ENCODE data around the gene PRSS2. TPM values are rescaled to one million over a fixed set of nuclear protein-coding genes. Genes with fewer than 3 reads are reported as not detected.

The PRSS2 gene
- total and polyA plus RNA-seq, 5 donors: 0.16 to 4.0 TPM; not detected in 3

DNA sequence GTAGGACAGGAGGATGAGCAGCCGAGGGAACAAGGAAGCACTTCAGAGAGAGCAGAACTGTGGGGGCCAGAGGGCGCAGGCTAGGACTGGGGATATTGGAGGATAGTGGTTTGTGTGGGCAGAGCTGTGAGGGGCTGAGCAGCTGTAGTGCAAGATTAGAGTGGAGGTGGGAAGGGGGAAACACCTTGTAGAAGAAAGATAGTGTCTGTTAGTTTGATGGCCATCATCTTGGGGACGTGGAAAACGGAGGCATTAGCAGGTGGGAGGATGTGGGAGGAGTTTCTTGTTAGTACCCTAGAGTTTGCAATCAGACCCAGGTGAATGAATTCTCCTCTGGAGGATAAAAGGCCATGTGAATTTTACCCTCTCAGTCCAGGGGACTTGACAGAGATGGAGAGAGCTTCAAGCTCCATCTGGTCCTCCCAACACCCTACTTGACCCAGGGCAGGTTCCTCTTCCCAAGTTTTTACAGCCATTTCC lies 34.0 kb downstream of the PRSS2 start:
- H3K4me3 ChIP-seq (ENCODE audit: low read length): no peak overlapping the region
- H3K4me1 ChIP-seq (ENCODE audit: control insufficient read depth, insufficient read depth, low read length): no peaks in the 10 kb centered on the region
- intact Hi-C loops (cut with DNase I): no loop called here
- DNase-seq (no peak), ATAC-seq (no peak)
- H3K27me3 ChIP-seq (ENCODE audit: control insufficient read depth, insufficient read depth): peaks cover 5% of the 10 kb centered on the region
- WGBS: 48% methylated on average over 4 of the region's 4 CpGs
- H3K27ac ChIP-seq (ENCODE audit: low read length): no peak overlapping the region
- no peaks in the 10 kb centered on the region for H3K9me3 ChIP-seq (ENCODE audit: control insufficient read depth, low read length)

DNA sequence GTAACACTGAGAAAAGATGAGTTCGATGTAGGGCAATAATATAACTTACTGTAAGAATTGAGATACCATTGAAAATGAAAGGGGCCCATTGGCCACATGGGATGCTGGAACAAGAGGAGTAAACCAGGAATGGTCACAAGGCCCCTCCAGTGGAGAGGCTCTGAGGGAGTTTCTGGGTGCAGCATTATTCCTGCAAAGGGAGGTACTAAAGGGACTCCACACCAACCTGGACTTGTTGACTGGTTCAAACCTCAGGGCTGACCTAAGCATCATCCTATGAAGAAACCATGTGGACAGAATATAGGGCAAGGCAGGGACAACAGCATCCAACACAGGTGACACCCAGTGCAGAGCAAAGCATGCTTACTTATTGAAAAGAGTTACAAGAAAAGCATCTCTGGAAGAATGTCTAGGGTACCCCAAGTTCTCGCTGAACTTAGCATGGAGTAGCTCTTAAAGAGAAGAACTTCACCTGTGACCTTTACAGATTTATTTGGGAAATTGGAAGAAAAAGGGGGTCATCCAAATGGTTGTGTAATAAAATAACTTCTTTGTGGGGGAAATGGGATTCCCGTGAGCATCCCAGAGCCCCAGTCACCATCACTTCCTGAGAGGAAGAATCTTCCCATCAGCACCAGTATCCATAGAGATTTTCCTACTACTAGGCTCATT lies 34.7 kb downstream of the PRSS2 start:
- H3K4me3 ChIP-seq (ENCODE audit: low read length): no peak overlapping the region
- H3K4me1 ChIP-seq (ENCODE audit: control insufficient read depth, insufficient read depth, low read length): no peaks in the 10 kb centered on the region
- peaks cover 5% of the 10 kb centered on the region for H3K27me3 ChIP-seq (ENCODE audit: control insufficient read depth, insufficient read depth)
- H3K9me3 ChIP-seq (ENCODE audit: control insufficient read depth, low read length): no peaks in the 10 kb centered on the region
- ATAC-seq: no peak
- no peak for DNase-seq
- intact Hi-C loops (cut with DNase I): no loop called here
- no peak overlapping the region for H3K27ac ChIP-seq (ENCODE audit: low read length)
- WGBS: 77% methylated on average over 3 of the region's 3 CpGs

DNA sequence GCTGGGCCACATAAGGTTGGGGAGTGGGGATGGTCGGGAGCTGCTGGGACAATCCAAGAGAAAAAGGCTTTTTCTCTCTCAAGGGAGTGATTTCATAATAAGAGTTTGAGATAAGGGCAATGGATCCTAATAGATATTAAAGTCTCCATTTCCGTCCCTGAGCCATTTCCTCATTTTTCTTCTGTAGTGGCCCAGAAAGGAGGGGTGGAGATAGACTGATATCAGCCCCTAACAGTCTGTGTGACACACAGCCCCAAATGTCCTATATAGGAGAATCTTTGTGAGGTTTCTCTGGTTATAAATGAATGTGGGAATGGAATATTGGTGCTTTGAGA lies 35.2 kb downstream of the PRSS2 start:
- ATAC-seq (no peak), DNase-seq (no peak)
- Histone ChIP-seq H3K27ac (ENCODE audit: low read length) (no peak overlapping the region), H3K4me1 (ENCODE audit: control insufficient read depth, insufficient read depth, low read length) (no peaks in the 10 kb centered on the region), H3K4me3 (ENCODE audit: low read length) (no peak overlapping the region), H3K9me3 (ENCODE audit: control insufficient read depth, low read length) (no peaks in the 10 kb centered on the region), H3K27me3 (ENCODE audit: control insufficient read depth, insufficient read depth) (peaks cover 5% of the 10 kb centered on the region)
- WGBS: 24% methylated on average over 2 of the region's 2 CpGs
- intact Hi-C loops (cut with DNase I): no loop called here

DNA sequence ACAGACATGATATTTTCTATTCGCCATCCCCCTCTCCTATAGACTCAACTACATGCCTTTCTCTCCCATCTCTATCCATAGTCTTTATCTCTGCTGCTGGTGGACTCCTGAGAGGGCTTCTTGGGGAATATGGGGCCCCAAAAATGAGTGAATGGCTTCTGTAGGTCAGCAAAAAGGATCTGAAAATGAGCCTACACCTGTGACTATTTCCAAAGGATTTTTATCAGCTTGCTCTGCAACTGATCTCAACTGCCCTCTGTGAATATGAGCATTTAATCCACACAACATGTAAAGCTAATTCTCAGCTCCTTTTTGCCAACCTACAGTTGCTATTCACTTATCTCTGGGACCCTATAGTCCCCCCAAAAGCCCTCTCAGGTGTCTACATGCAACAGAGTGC lies 36.2 kb downstream of the PRSS2 start:
- Histone ChIP-seq H3K4me1 (ENCODE audit: control insufficient read depth, insufficient read depth, low read length) (no peaks in the 10 kb centered on the region), H3K9me3 (ENCODE audit: control insufficient read depth, low read length) (no peaks in the 10 kb centered on the region), H3K4me3 (ENCODE audit: low read length) (no peak overlapping the region), H3K27me3 (ENCODE audit: control insufficient read depth, insufficient read depth) (peaks cover 5% of the 10 kb centered on the region), H3K27ac (ENCODE audit: low read length) (no peak overlapping the region)
- 93% methylated on average over 1 of the region's 1 CpG for WGBS
- ATAC-seq: no peak
- intact Hi-C loops (cut with DNase I): no loop called here
- no peak for DNase-seq

DNA sequence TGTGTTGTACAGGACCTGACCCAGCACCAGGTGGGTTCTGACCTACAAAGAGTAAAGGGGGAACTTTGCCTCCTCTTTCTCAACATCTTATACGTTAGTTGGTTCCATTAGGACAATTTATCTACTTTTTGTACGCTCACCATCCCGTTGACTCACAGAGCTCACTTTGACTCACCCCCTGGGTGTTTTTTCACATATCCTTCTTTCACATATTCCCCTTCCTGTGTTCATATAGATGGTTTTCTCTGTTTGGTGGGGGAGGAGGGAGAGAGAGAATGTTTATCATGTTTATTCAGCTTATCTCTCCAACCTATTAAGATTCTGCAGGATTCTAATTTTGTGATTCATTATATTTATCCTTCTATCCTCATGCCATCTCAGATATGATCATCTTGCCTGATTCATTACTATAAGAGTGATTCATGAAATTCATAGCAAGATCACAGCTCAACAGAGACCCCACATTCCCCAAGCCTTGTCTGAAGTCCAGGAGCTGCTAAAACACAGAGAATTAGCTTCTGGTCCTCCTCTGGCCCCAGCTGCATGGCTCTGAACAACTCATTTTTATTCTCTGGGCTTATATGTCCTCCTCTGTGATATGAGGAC lies 37.2 kb downstream of the PRSS2 start:
- H3K27ac ChIP-seq (ENCODE audit: low read length): no peak overlapping the region
- 55% methylated on average over 3 of the region's 3 CpGs for WGBS
- DNase-seq: no peak
- intact Hi-C loops (cut with DNase I): no loop called here
- H3K4me3 ChIP-seq (ENCODE audit: low read length): no peak overlapping the region
- no peaks in the 10 kb centered on the region for H3K9me3 ChIP-seq (ENCODE audit: control insufficient read depth, low read length)
- no peak for ATAC-seq
- H3K27me3 ChIP-seq (ENCODE audit: control insufficient read depth, insufficient read depth): peaks cover 5% of the 10 kb centered on the region
- H3K4me1 ChIP-seq (ENCODE audit: control insufficient read depth, insufficient read depth, low read length): no peaks in the 10 kb centered on the region

DNA sequence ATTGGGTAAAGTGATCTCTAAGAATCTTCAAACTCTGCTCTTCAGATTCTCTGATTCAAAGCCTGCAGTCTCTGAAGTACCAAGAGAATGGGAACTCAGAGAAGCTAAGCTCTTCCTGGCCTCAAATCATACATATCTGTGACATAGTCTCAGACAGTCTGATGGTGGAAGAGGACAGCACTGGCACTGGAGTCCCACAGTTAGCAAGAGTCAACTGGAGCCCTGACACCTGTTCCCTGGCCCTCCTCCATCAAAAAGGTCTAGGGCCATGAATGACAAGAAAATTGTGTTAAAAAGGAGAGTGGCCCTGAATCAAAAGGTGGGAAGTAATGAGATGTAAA lies 37.7 kb downstream of the PRSS2 start:
- DNase-seq (no peak), ATAC-seq (no peak)
- Histone ChIP-seq H3K9me3 (ENCODE audit: control insufficient read depth, low read length) (no peaks in the 10 kb centered on the region), H3K4me3 (ENCODE audit: low read length) (no peak overlapping the region), H3K27me3 (ENCODE audit: control insufficient read depth, insufficient read depth) (peaks cover 5% of the 10 kb centered on the region), H3K27ac (ENCODE audit: low read length) (no peak overlapping the region), H3K4me1 (ENCODE audit: control insufficient read depth, insufficient read depth, low read length) (no peaks in the 10 kb centered on the region)
- intact Hi-C loops (cut with DNase I): no loop called here

DNA sequence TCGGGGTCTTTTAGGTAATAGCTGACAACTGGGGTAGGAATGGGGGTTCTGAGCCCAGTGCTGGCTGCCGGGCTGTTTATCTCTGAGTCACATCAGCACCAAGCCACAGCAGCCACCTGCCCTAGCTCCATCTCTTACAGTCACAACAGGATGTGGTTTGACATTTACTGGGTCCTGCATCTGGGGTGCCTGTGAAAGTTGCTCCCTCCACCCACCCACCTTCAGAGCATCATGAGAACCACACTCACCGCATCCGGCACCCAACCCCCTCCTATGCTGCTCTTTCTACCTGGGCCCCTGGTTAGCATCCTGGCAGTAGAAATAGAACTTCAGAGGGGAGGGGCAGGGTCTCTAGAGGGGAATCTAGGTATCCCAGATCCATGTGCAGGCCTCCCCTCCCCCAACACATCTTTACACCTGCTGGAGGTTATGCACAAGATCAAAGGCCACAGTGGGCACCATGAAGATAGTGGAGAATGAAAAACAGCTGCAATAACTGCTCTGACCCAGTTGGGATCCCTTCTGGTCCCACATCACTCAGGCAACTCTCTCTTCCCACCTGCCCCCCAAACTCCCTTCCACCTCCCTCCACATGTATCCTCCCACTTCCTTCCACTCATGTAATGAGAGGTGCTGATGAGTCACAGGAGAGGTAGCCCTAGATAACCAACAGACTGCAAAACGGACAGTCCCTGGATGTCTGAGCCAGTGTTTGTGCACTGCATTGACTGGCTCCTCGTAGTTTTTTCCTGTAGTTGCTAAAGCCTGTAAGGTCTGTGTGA lies 38.2 kb downstream of the PRSS2 start:
- ATAC-seq: peak; percentile 54 to 59
- Histone ChIP-seq H3K4me3 (ENCODE audit: low read length) (no peak overlapping the region), H3K27me3 (ENCODE audit: control insufficient read depth, insufficient read depth) (peaks cover 5% of the 10 kb centered on the region), H3K27ac (ENCODE audit: low read length) (no peak overlapping the region), H3K9me3 (ENCODE audit: control insufficient read depth, low read length) (no peaks in the 10 kb centered on the region), H3K4me1 (ENCODE audit: control insufficient read depth, insufficient read depth, low read length) (no peaks in the 10 kb centered on the region)
- peak in 2 of 3 donors; percentile 54 to 66 for DNase-seq
- WGBS: 56% methylated on average over 6 of the region's 6 CpGs
- intact Hi-C loops (cut with DNase I): no loop called here

DNA sequence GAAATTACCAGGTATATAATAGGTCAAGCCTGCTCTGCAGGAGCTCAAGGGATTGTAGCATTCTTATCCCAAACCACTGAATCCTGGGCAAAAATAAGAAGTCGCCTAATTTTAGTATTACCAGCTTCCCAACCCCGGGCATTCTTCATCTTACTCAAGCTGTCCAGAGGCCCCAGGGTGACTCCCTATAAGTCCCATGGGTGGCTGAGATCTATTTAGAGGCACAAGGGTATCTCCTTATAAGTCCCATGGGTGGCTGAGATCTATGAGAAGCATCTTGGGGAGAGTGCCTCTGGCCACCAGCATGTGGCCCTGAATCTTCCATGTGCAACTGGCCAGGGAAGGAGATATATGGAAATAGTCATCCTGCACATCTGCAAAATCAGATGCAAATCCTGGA lies 38.9 kb downstream of the PRSS2 start:
- Histone ChIP-seq H3K4me3 (ENCODE audit: low read length) (no peak overlapping the region), H3K27ac (ENCODE audit: low read length) (no peak overlapping the region), H3K27me3 (ENCODE audit: control insufficient read depth, insufficient read depth) (peaks cover 5% of the 10 kb centered on the region), H3K4me1 (ENCODE audit: control insufficient read depth, insufficient read depth, low read length) (no peaks in the 10 kb centered on the region), H3K9me3 (ENCODE audit: control insufficient read depth, low read length) (no peaks in the 10 kb centered on the region)
- no peak for DNase-seq
- WGBS: 81% methylated on average over 2 of the region's 2 CpGs
- intact Hi-C loops (cut with DNase I): loop anchor here in 2 of 4 donors (5.0 to 10.0 kb wide), 2 partner anchors 175 to 177 kb away; no protein-coding TSS in a partner anchor
- ATAC-seq: no peak

DNA sequence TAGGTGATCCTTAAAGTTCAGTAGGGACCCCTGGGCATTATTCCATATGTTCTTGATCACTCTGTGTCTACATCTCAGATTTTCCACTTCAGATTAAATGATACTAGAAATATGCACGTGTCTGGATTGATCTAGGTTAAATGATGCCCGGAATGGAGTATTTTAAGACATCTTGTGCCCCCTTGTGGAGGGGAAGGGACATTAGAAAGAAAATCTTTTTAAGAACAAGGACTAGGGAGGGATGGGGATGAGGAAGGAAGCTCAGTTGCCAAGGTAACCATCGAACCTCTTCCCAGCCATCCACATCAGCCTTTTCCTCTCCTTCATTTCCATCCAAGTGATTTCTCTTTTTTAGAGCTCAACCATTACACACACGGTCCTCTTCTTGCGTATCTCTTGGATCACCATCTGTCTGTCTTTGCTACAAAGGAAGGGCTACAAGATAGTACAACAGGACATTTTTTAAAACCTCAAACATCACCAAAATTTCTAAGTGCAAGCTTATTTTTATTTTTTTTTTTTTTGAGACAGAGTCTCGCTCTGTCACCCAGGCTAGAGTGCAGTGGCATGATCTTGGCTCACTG lies 40.5 kb downstream of the PRSS2 start:
- Histone ChIP-seq H3K27ac (ENCODE audit: low read length) (no peak overlapping the region), H3K4me3 (ENCODE audit: low read length) (no peak overlapping the region), H3K4me1 (ENCODE audit: control insufficient read depth, insufficient read depth, low read length) (no peaks in the 10 kb centered on the region), H3K9me3 (ENCODE audit: control insufficient read depth, low read length) (no peaks in the 10 kb centered on the region), H3K27me3 (ENCODE audit: control insufficient read depth, insufficient read depth) (peaks cover 3% of the 10 kb centered on the region)
- WGBS: 29% methylated on average over 6 of the region's 6 CpGs
- ATAC-seq (no peak), DNase-seq (no peak)
- intact Hi-C loops (cut with DNase I): loop anchor here in 2 of 4 donors (5.0 to 10.0 kb wide), 2 partner anchors 176 to 179 kb away; no protein-coding TSS in a partner anchor

DNA sequence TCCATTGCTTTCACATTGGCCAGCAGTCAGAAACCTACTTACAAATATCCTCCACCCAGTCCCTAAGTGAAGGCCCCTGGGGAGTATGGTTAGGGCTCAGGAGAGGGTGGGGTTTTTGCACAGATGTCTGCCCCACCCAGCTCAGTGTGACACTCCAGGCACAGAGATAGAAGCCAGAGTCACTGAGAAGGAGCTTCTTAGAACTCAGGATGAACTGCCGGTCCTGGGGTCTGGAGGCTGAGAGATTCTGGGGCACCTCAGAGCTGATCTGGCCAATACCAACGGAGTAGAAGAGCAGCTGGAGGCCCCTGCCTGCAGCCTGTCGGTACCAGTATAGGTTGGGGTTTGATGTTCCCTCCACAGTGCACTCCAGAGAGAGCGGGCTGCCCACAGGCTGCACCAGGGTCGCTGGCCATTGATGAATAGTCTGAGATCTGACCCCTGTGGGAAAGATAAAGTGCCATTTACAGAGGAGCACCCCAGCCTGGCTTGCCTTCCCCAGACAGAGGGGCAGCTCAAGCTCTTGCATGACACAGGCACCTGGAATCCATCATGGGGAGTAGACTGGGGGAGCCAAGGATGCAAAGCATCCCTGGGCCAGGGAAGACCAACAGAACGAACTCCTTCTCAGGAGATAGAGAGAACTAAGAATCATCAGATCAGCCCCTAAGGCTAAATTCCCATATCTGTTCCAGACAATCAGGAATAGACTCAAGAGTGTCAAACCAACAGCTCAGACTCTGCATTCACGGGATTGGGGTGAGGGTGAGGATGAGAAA lies 41.9 kb downstream of the PRSS2 start:
- intact Hi-C loops (cut with DNase I): loop anchor here in 2 of 4 donors (5.0 to 10.0 kb wide), 2 partner anchors 178 to 180 kb away; no protein-coding TSS in a partner anchor
- H3K4me3 ChIP-seq (ENCODE audit: low read length): no peak overlapping the region
- H3K27ac ChIP-seq (ENCODE audit: low read length): no peak overlapping the region
- H3K9me3 ChIP-seq (ENCODE audit: control insufficient read depth, low read length): no peaks in the 10 kb centered on the region
- no peaks in the 10 kb centered on the region for H3K4me1 ChIP-seq (ENCODE audit: control insufficient read depth, insufficient read depth, low read length)
- 29% methylated on average over 7 of the region's 7 CpGs for WGBS
- H3K27me3 ChIP-seq (ENCODE audit: control insufficient read depth, insufficient read depth): no peaks in the 10 kb centered on the region
- no peak for DNase-seq
- ATAC-seq: no peak
